H1 (cell line): Measurements from ENCODE around the gene SLC22A2.

Experiments
- ATF2 ChIP-seq: IDR thresholded peaks from 2 replicates; pipeline ENCODE4 v1.6.1; 2012; ENCODE audit warnings: low read length, inconsistent platforms
- ATF3 ChIP-seq: IDR thresholded peaks from 2 replicates; pipeline ENCODE4 v1.6.1; 2011; ENCODE audit warnings: low read depth, mild to moderate bottlenecking, low read length; ENCODE audit not compliant: insufficient read depth
- CEBPB ChIP-seq: IDR thresholded peaks from 2 replicates; pipeline ENCODE4 v1.6.1; 2012; ENCODE audit warnings: low read depth, low read length
- CTBP2 ChIP-seq: IDR thresholded peaks from 2 replicates; pipeline ENCODE4 v1.7.0; 2011; ENCODE audit warnings: borderline replicate concordance, mild to moderate bottlenecking, moderate library complexity, mixed read lengths, low read length; ENCODE audit not compliant: insufficient read depth, insufficient read length
- CTCF ChIP-seq, 3 experiments: IDR thresholded peaks; 1 replicate in 2 of 3; 2 replicates in 1 of 3; pipeline versions ENCODE4 v1.5.1 to v1.6.1; 2011; ENCODE audit warnings: low read length in 3 of 3, mild to moderate bottlenecking in 3 of 3, inconsistent platforms in 2 of 3, low read depth in 1 of 3, moderate library complexity in 1 of 3; ENCODE audit not compliant: insufficient read depth in 1 of 3; ENCODE audit errors: control extremely low read depth in 1 of 3
- EP300 ChIP-seq, 2 experiments: IDR thresholded peaks; 1 replicate in 1 of 2; 2 replicates in 1 of 2; pipeline ENCODE4 v1.6.1; 2011 to 2012; ENCODE audit warnings: low read depth in 2 of 2, low read length in 2 of 2, mild to moderate bottlenecking in 2 of 2, borderline replicate concordance in 1 of 2, inconsistent platforms in 1 of 2, moderate library complexity in 1 of 2
- FOSL1 ChIP-seq: IDR thresholded peaks from 2 replicates; pipeline ENCODE4 v1.6.1; 2011; ENCODE audit warnings: mild to moderate bottlenecking, low read depth, low read length, moderate library complexity; ENCODE audit not compliant: insufficient read depth
- HDAC2 ChIP-seq, 2 experiments: fragments of 300-600 bp in 1 of 2; sonication (generic) in 1 of 2; IDR thresholded peaks; 2 replicates each; pipeline ENCODE4 v1.6.1; 2011 to 2012; ENCODE audit warnings: low read depth in 2 of 2, low read length in 2 of 2, mild to moderate bottlenecking in 2 of 2, moderate library complexity in 2 of 2, borderline replicate concordance in 1 of 2, inconsistent platforms in 1 of 2
- POLR2AphosphoS5 ChIP-seq: IDR thresholded peaks from 2 replicates; pipeline ENCODE4 v1.6.1; 2011; ENCODE audit warnings: low read depth, low read length
- SP1 ChIP-seq: IDR thresholded peaks from 2 replicates; pipeline ENCODE4 v1.6.1; 2011; ENCODE audit warnings: low read depth, low read length
- SUZ12 ChIP-seq: fragments of 200-600 bp; sonication (generic); IDR thresholded peaks from 2 replicates; pipeline ENCODE4 v1.6.1; 2012; ENCODE audit warnings: mild to moderate bottlenecking, inconsistent platforms, low read length, moderate library complexity, mixed read lengths

GRCh38 chr6:160207618-160208017 lies 51.0 kb downstream of the SLC22A2 start:
- TF ChIP-seq HDAC2 (IDR thresholded peaks at IDR 0.05; ENCODE audit: borderline replicate concordance in 1 of 2, low read depth in 2 of 2, low read length in 2 of 2) (no peak), CEBPB (no peak), SP1 (no peak), CTBP2 (no peak), SUZ12 (no peak), CTCF (IDR thresholded peaks at IDR 0.05; ENCODE audit: control extremely low read depth in 1 of 3, insufficient read depth in 1 of 3, low read depth in 1 of 3, low read length in 3 of 3) (no peak), FOSL1 (no peak), POLR2AphosphoS5 (no peak), ATF3 (no peak), ATF2 (no peak), EP300 (IDR thresholded peaks at IDR 0.05; ENCODE audit: borderline replicate concordance in 1 of 2, low read depth in 2 of 2, low read length in 2 of 2) (no peak)
